GM12873 (cell line): ENCODE data around the gene GATAD2B.

ENCODE experiments used
- CTCF ChIP-seq: IDR thresholded peaks from 2 replicates; pipeline ENCODE4 v1.5.1; 2012; ENCODE audit warnings: low read depth, mild to moderate bottlenecking, moderate library complexity, low read length, control low read depth; ENCODE audit not compliant: insufficient read depth; ENCODE audit errors: missing control alignments

GATAD2B gene

GRCh38 chr1:153922972-153923925 is at the start of gene GATAD2B:
Gene GATAD2B (minus strand): TSS chr1:153922972. CDS start chr1:153828347, 94,625 bp downstream.
- TF ChIP-seq CTCF: no peak

- no peak for TF ChIP-seq CTCF
These were observed 47.6 kb upstream of the GATAD2B start for GRCh38 chr1:153970346-153970745.

- no peak for TF ChIP-seq CTCF
These were observed 46.2 kb upstream of the GATAD2B start for GRCh38 chr1:153968972-153969371.

GRCh38 chr1:153968408-153968807 is 45.6 kb upstream of the GATAD2B start:
- no peak for TF ChIP-seq CTCF

GRCh38 chr1:153968000-153968363 is 45.2 kb upstream of the GATAD2B start:
- no peak for TF ChIP-seq CTCF

- TF ChIP-seq CTCF: peak; percentile 53
These were observed 44.6 kb upstream of the GATAD2B start, which contains the start of gene CREB3L4 for GRCh38 chr1:153967107-153967999. Gene CREB3L4 (plus strand): TSS chr1:153967902. CDS start chr1:153968526, 624 bp downstream.
